IMR-90 (cell line): Measurements from ENCODE around the gene TMEM61. TPM values are rescaled to one million over a fixed set of nuclear protein-coding genes. Genes with fewer than 3 reads are reported as not detected.

Source experiments
- ATAC-seq: fragments of 200-7000 bp; cut with Tn5 transposase; 2 replicates; pipeline ENCODE4 v1.9.1; 2020; ENCODE audit warnings: low read depth, mild to moderate bottlenecking, moderate library complexity
- BruUV-seq: library from RNA; stranded (reverse); fragments of 400-500 nt; replicated peaks from 2 replicates; lab custom pipeline; 2021; lab: Mats Ljungman, UMichigan
- CTCF ChIA-PET: fragments of 300-600 bp; formaldehyde crosslinking; extraction: SDS; loops from one replicate; lab custom pipeline; 2021; ENCODE audit warnings: antibody characterized with exemption; lab: Yijun Ruan, JAX
- POLR2A ChIA-PET: fragments of 300-600 bp; sonication (Branson Sonifier 250); formaldehyde crosslinking; loops from one replicate; lab custom pipeline; 2022; ENCODE audit warnings: antibody characterized with exemption; ENCODE audit not compliant: unreplicated experiment; lab: Charles Lee
- DNase-seq: peaks from one replicate; pipeline ENCODE4 v3.0.0; 2013
- H2AFZ ChIP-seq: replicated peaks from 2 replicates; pipeline ENCODE3; 2013; ENCODE audit warnings: low read length, mild to moderate bottlenecking; ENCODE audit not compliant: poor library complexity
- H2AK5ac ChIP-seq: 2 replicates; pipeline ENCODE4 v1.6.1; 2013; ENCODE audit warnings: low read depth, low read length, inconsistent platforms
- H2AK9ac ChIP-seq: replicated peaks from 2 replicates; pipeline ENCODE3; 2013; ENCODE audit warnings: mild to moderate bottlenecking, low read depth, low read length, moderate library complexity; ENCODE audit not compliant: poor library complexity
- H2BK120ac ChIP-seq: 2 replicates; pipeline ENCODE4 v1.6.1; 2013; ENCODE audit warnings: low read depth, low read length, inconsistent platforms
- H2BK15ac ChIP-seq: 3 replicates; pipeline ENCODE4 v1.6.1; 2013; ENCODE audit warnings: low read depth, low read length, inconsistent platforms
- H2BK20ac ChIP-seq: 2 replicates; pipeline ENCODE4 v1.6.1; 2013; ENCODE audit warnings: low read depth, mild to moderate bottlenecking, inconsistent platforms, low read length, moderate library complexity
- H2BK5ac ChIP-seq: 2 replicates; pipeline ENCODE4 v1.6.1; 2013; ENCODE audit warnings: mild to moderate bottlenecking, low read depth, low read length, inconsistent platforms; ENCODE audit not compliant: poor library complexity, severe bottlenecking
- H3K14ac ChIP-seq: replicated peaks from 2 replicates; pipeline ENCODE4 v1.6.1; 2013; ENCODE audit warnings: low read depth, low read length, inconsistent platforms
- H3K18ac ChIP-seq: 2 replicates; pipeline ENCODE4 v1.6.1; 2013; ENCODE audit warnings: low read depth, low read length, control low read depth
- H3K23ac ChIP-seq: 2 replicates; pipeline ENCODE4 v1.6.1; 2013; ENCODE audit warnings: low read depth, low read length, inconsistent platforms
- H3K27ac ChIP-seq: 2 replicates; pipeline ENCODE4 v1.5.1; 2013; ENCODE audit warnings: mild to moderate bottlenecking, control low read depth, low read length; ENCODE audit not compliant: insufficient read depth
- H3K27me3 ChIP-seq: 2 replicates; pipeline ENCODE4 v1.6.1; 2013; ENCODE audit warnings: low read length; ENCODE audit not compliant: control insufficient read depth, insufficient read depth
- H3K36me3 ChIP-seq: 2 replicates; pipeline ENCODE4 v1.6.1; 2013; ENCODE audit warnings: low read length, mixed read lengths; ENCODE audit not compliant: control insufficient read depth, insufficient read depth
- H3K4ac ChIP-seq: 2 replicates; pipeline ENCODE4 v1.6.1; 2013; ENCODE audit warnings: low read depth, low read length, inconsistent platforms
- H3K4me1 ChIP-seq: 2 replicates; pipeline ENCODE4 v1.6.1; 2013; ENCODE audit warnings: low read length, mixed read lengths; ENCODE audit not compliant: control insufficient read depth, insufficient read depth
- H3K4me2 ChIP-seq: 2 replicates; pipeline ENCODE4 v1.6.1; 2013; ENCODE audit warnings: low read depth, mild to moderate bottlenecking, control low read depth, low read length, moderate library complexity
- H3K4me3 ChIP-seq: 2 replicates; pipeline ENCODE4 v1.5.1; 2013; ENCODE audit warnings: low read depth, mild to moderate bottlenecking, control low read depth, low read length, moderate library complexity; ENCODE audit not compliant: insufficient read depth
- H3K56ac ChIP-seq: 2 replicates; pipeline ENCODE4 v1.6.1; 2013; ENCODE audit warnings: low read length, inconsistent platforms; ENCODE audit not compliant: insufficient read depth; ENCODE audit errors: extremely low read depth
- H3K79me1 ChIP-seq, 2 experiments: 2 replicates each; pipeline ENCODE4 v1.6.1; 2013; ENCODE audit warnings: low read length in 2 of 2, inconsistent platforms in 1 of 2, low read depth in 1 of 2
- H3K9ac ChIP-seq: 2 replicates; pipeline ENCODE4 v1.6.1; 2013; ENCODE audit warnings: low read depth, low read length, control low read depth
- H3K9me1 ChIP-seq: 2 replicates; pipeline ENCODE4 v1.6.1; 2013; ENCODE audit warnings: low read length, inconsistent platforms; ENCODE audit not compliant: insufficient read depth
- H3K9me3 ChIP-seq: 2 replicates; pipeline ENCODE4 v1.6.1; 2013; ENCODE audit warnings: low read length; ENCODE audit not compliant: control insufficient read depth, insufficient read depth
- H4K20me1 ChIP-seq: 2 replicates; pipeline ENCODE4 v1.6.1; 2013; ENCODE audit warnings: low read length, inconsistent platforms; ENCODE audit not compliant: insufficient read depth
- H4K5ac ChIP-seq: 2 replicates; pipeline ENCODE4 v1.6.1; 2013; ENCODE audit warnings: mild to moderate bottlenecking, low read depth, low read length, control low read depth
- H4K8ac ChIP-seq, 2 experiments: 2 replicates each; pipeline ENCODE4 v1.6.1; 2013; ENCODE audit warnings: low read depth in 2 of 2, low read length in 2 of 2, control low read depth in 1 of 2, inconsistent platforms in 1 of 2
- H4K91ac ChIP-seq: 2 replicates; pipeline ENCODE4 v1.6.1; 2013; ENCODE audit warnings: low read depth, low read length, inconsistent platforms; ENCODE audit not compliant: insufficient read depth
- BHLHE40 ChIP-seq: fragments of 150-350 bp; IDR thresholded peaks from 2 replicates; pipeline ENCODE4 v1.6.1; 2016; ENCODE audit warnings: mild to moderate bottlenecking, low read depth, low read length
- CTCF ChIP-seq: conservative IDR thresholded peaks from 2 replicates; pipeline ENCODE4 v1.5.1; 2012; ENCODE audit warnings: mild to moderate bottlenecking, low read depth, low read length, improper control_type of control experiment
- ELK1 ChIP-seq: fragments of 150-350 bp; IDR thresholded peaks from 2 replicates; pipeline ENCODE4 v1.6.1; 2016; ENCODE audit warnings: low read depth, mild to moderate bottlenecking, low read length, moderate library complexity, borderline replicate concordance
- FOS ChIP-seq: fragments of 150-350 bp; IDR thresholded peaks from 2 replicates; pipeline ENCODE4 v1.6.1; 2016; ENCODE audit warnings: low read depth, low read length
- MXI1 ChIP-seq: IDR thresholded peaks from 2 replicates; pipeline ENCODE4 v1.6.1; 2012; ENCODE audit warnings: low read depth, mild to moderate bottlenecking, low read length, moderate library complexity, borderline replicate concordance
- RCOR1 ChIP-seq: IDR thresholded peaks from 2 replicates; pipeline ENCODE4 v1.6.1; 2012; ENCODE audit warnings: mild to moderate bottlenecking, low read length, improper control_type of control experiment; ENCODE audit not compliant: insufficient replicate concordance
- SMC3 ChIP-seq: fragments of 150-350 bp; IDR thresholded peaks from 2 replicates; pipeline ENCODE4 v1.6.1; 2016; ENCODE audit warnings: low read depth, mild to moderate bottlenecking, antibody characterized with exemption, low read length, moderate library complexity
- WGBS, 2 experiments: methylation state at CpG; one replicate each; pipeline versions ENCODE4 v1.1.5 to v1.1.7; 2013; ENCODE audit warnings: missing lambda C conversion rate in 2 of 2; ENCODE audit not compliant: insufficient read length in 1 of 2; ENCODE audit errors: extremely low coverage in 2 of 2; 5-methylcytosine and 5-hydroxymethylcytosine counted together
- dilution Hi-C: fragments of 300-500 bp; cut with HindIII; formaldehyde crosslinking; loops from one replicate; pipeline ENCODE4 v1.14.3; 2018; ENCODE audit warnings: low sequenced_read_pairs; ENCODE audit not compliant: unreplicated experiment
- in situ Hi-C: fragments of 300-500 bp; cut with MboI; formaldehyde crosslinking; loops from 3 replicates; pipeline ENCODE4 v1.14.3; 2019; ENCODE audit warnings: low sequenced_read_pairs, inconsistent platforms, mixed read lengths
- intact Hi-C: fragments of 100-400 bp; cut with micrococcal nuclease; formaldehyde crosslinking; loops from 2 replicates; pipeline ENCODE4 v1.10.0; 2022
- polyA plus RNA-seq, 3 experiments: library from polyadenylated mRNA; depleted of rRNA; stranded (reverse); fragments of >200 nt; gene quantifications; 2 replicates each; pipeline ENCODE4 v1.2.3, GENCODE V29; 2012; ENCODE audit warnings: low replicate concordance in 1 of 3
- total RNA-seq: library from RNA; depleted of rRNA; stranded (reverse); fragments of >200 nt; gene quantifications from 2 replicates; pipeline ENCODE4 v1.2.3, GENCODE V29; 2012

Gene TMEM61
- total and polyA plus RNA-seq, 2 of the 4 experiments (the other 2 are of a cell fraction) = not detected

GRCh38 chr1:54997711-54997986 is 17.2 kb downstream of the TMEM61 start (continued):
- TF ChIP-seq ELK1 (no peak), RCOR1 (no peak), FOS (no peak), SMC3 (no peak)

GRCh38 chr1:54998100-54998499 is 17.7 kb downstream of the TMEM61 start:
- Histone ChIP-seq H3K9ac (no peak overlapping the region), H4K20me1 (peaks cover 7% of the 10 kb centered on the region; the same call in 1 of the 2 replicates), H2BK20ac (no peak overlapping the region), H3K4me3 (no peak overlapping the region), H2BK5ac (no peak overlapping the region), H3K14ac (no peak overlapping the region), H3K9me1 (no peaks in the 10 kb centered on the region), H3K18ac (no peak overlapping the region), H2AK9ac (no peak overlapping the region), H4K8ac (no peak overlapping the region), H4K91ac (no peak overlapping the region), H3K56ac (no peak overlapping the region), H3K36me3 (no peaks in the 10 kb centered on the region), H3K4me2 (no peak overlapping the region), H2AFZ (no peak overlapping the region), H2BK15ac (no peak overlapping the region), H3K27me3 (peaks cover 80% of the 10 kb centered on the region), H3K23ac (no peak overlapping the region), H3K4me1 (no peaks in the 10 kb centered on the region), H2AK5ac (no peak overlapping the region), H3K79me1 (no peaks in the 10 kb centered on the region), H3K27ac (no peak overlapping the region), H3K4ac (no peak overlapping the region), H2BK120ac (no peak overlapping the region), H3K9me3 (no peaks in the 10 kb centered on the region), H4K5ac (no peak overlapping the region)
- WGBS, 2 experiments = 79% methylated on average over 2 of the region's 6 CpGs; no CpG with 5 or more reads in 1 of the 2 experiments
- intact Hi-C loops = loop anchor here (5.0 kb wide), 1 partner anchor 186 kb away; no protein-coding TSS in a partner anchor
- dilution Hi-C loops = no loop called here
- no TSS peak for BruUV-seq
- ChIA-PET CTCF (interaction anchor here (0.8 to 1.4 kb wide), 2 partner anchors 18 to 47 kb away, joined by 3 to 4 read pairs; no protein-coding TSS in a partner anchor), POLR2A (no interaction called here)
- TF ChIP-seq FOS (no peak), MXI1 (no peak), BHLHE40 (no peak), CTCF (no peak)
- no peak for ATAC-seq
- in situ Hi-C loops = loop anchor here (5.0 kb wide), 1 partner anchor 46 kb away; no protein-coding TSS in a partner anchor
- DNase-seq = no peak
